DND-41 (cell line): Measurements from ENCODE around the gene NLRP9.

Experiments
- ATAC-seq: fragments of 200-7000 bp; cut with Tn5 transposase; 3 replicates; pipeline ENCODE4 v1.9.1; 2021; ENCODE audit warnings: low read depth; ENCODE audit not compliant: insufficient read depth
- DNase-seq: peaks from one replicate; pipeline ENCODE4 v3.0.0-alpha.2; 2020
- H2AFZ ChIP-seq: 2 replicates; pipeline ENCODE4 v1.6.0; 2012; ENCODE audit warnings: low read depth, low read length
- H3K27ac ChIP-seq: 2 replicates; pipeline ENCODE4 v1.5.1; 2012; ENCODE audit warnings: low read length, inconsistent platforms
- H3K27me3 ChIP-seq: fragments of 200-600 bp; sonication (generic); 2 replicates; pipeline ENCODE4 v1.6.0; 2012; ENCODE audit warnings: low read length, mild to moderate bottlenecking, inconsistent platforms; ENCODE audit not compliant: insufficient read depth, poor library complexity
- H3K36me3 ChIP-seq: 2 replicates; pipeline ENCODE4 v1.5.1; 2012; ENCODE audit warnings: low read length, inconsistent platforms; ENCODE audit not compliant: insufficient read depth
- H3K4me1 ChIP-seq: 2 replicates; pipeline ENCODE4 v1.5.1; 2012; ENCODE audit warnings: mild to moderate bottlenecking, low read length; ENCODE audit not compliant: insufficient read depth
- H3K4me2 ChIP-seq: 2 replicates; pipeline ENCODE4 v1.6.0; 2012; ENCODE audit warnings: mild to moderate bottlenecking, moderate library complexity, low read length, inconsistent platforms; ENCODE audit not compliant: insufficient read depth
- H3K4me3 ChIP-seq, 2 experiments: fragments of 200-600 bp in 1 of 2; shearing (Covaris generic) in 1 of 2; 2 replicates each; pipeline ENCODE4 v1.5.1; 2012 to 2016; ENCODE audit warnings: inconsistent platforms in 2 of 2, low read length in 2 of 2, mild to moderate bottlenecking in 2 of 2, low read depth in 1 of 2, moderate library complexity in 1 of 2
- H3K79me2 ChIP-seq: 2 replicates; pipeline ENCODE4 v1.6.0; 2012; ENCODE audit warnings: low read length, inconsistent platforms; ENCODE audit not compliant: insufficient read depth
- H3K9ac ChIP-seq: 2 replicates; pipeline ENCODE4 v1.6.0; 2012; ENCODE audit warnings: low read depth, mild to moderate bottlenecking, inconsistent platforms, low read length, moderate library complexity
- H3K9me3 ChIP-seq: 2 replicates; pipeline ENCODE4 v1.5.1; 2012; ENCODE audit warnings: low read length, moderate library complexity, mild to moderate bottlenecking, inconsistent platforms; ENCODE audit not compliant: insufficient read depth, severe bottlenecking
- H4K20me1 ChIP-seq: 2 replicates; pipeline ENCODE4 v1.6.0; 2012; ENCODE audit warnings: low read length; ENCODE audit not compliant: insufficient read depth
- EZH2 ChIP-seq: IDR thresholded peaks from 3 replicates; pipeline ENCODE4 v1.6.1; 2012; ENCODE audit warnings: borderline replicate concordance, low read depth, mild to moderate bottlenecking, moderate library complexity, low read length, inconsistent platforms; ENCODE audit not compliant: severe bottlenecking
- TF ChIP-seq, protein P1 (sequence below): IDR thresholded peaks from 2 replicates; pipeline ENCODE4 v1.5.1; 2012; ENCODE audit warnings: borderline replicate concordance, low read length, moderate library complexity, mild to moderate bottlenecking; ENCODE audit not compliant: poor library complexity, severe bottlenecking; ENCODE audit errors: extremely low read depth

The NLRP9 gene

GRCh38 chr19:55688422-55689218 lies 49.6 kb downstream of the NLRP9 start:
- no peaks in the 10 kb centered on the region for H3K4me1 ChIP-seq
- peaks cover 96% of the 10 kb centered on the region for H3K36me3 ChIP-seq
- H3K27me3 ChIP-seq = no peaks in the 10 kb centered on the region
- H3K4me2 ChIP-seq = no peak overlapping the region
- no peak overlapping the region for H3K4me3 ChIP-seq
- no peak overlapping the region for H3K9ac ChIP-seq
- peaks cover 32% of the 10 kb centered on the region for H3K79me2 ChIP-seq
- DNase-seq (no peak), ATAC-seq (peak; percentile 24)
- H3K27ac ChIP-seq = no peak overlapping the region
- H3K9me3 ChIP-seq = no peaks in the 10 kb centered on the region
- TF ChIP-seq, protein P1, sequence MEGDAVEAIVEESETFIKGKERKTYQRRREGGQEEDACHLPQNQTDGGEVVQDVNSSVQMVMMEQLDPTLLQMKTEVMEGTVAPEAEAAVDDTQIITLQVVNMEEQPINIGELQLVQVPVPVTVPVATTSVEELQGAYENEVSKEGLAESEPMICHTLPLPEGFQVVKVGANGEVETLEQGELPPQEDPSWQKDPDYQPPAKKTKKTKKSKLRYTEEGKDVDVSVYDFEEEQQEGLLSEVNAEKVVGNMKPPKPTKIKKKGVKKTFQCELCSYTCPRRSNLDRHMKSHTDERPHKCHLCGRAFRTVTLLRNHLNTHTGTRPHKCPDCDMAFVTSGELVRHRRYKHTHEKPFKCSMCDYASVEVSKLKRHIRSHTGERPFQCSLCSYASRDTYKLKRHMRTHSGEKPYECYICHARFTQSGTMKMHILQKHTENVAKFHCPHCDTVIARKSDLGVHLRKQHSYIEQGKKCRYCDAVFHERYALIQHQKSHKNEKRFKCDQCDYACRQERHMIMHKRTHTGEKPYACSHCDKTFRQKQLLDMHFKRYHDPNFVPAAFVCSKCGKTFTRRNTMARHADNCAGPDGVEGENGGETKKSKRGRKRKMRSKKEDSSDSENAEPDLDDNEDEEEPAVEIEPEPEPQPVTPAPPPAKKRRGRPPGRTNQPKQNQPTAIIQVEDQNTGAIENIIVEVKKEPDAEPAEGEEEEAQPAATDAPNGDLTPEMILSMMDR = no peak
- no peak for TF ChIP-seq EZH2
- no peak overlapping the region for H2AFZ ChIP-seq
- peaks cover 69% of the 10 kb centered on the region for H4K20me1 ChIP-seq

GRCh38 chr19:55687281-55688201 lies 50.7 kb downstream of the NLRP9 start:
- no peaks in the 10 kb centered on the region for H3K27me3 ChIP-seq
- peaks cover 89% of the 10 kb centered on the region for H3K36me3 ChIP-seq
- no peak overlapping the region for H3K4me3 ChIP-seq
- ATAC-seq (no peak), DNase-seq (no peak)
- no peaks in the 10 kb centered on the region for H3K9me3 ChIP-seq
- H4K20me1 ChIP-seq = peaks cover 73% of the 10 kb centered on the region
- no peak overlapping the region for H3K27ac ChIP-seq
- peaks cover 37% of the 10 kb centered on the region for H3K79me2 ChIP-seq
- TF ChIP-seq, protein P1 = no peak
- no peak for TF ChIP-seq EZH2
- no peak overlapping the region for H2AFZ ChIP-seq
- no peaks in the 10 kb centered on the region for H3K4me1 ChIP-seq
- H3K4me2 ChIP-seq = no peak overlapping the region
- H3K9ac ChIP-seq = no peak overlapping the region

GRCh38 chr19:55686311-55687050 lies 51.7 kb downstream of the NLRP9 start:
- Histone ChIP-seq H3K79me2 (peaks cover 47% of the 10 kb centered on the region), H3K36me3 (peaks cover 90% of the 10 kb centered on the region), H4K20me1 (peaks cover 67% of the 10 kb centered on the region), H3K27ac (no peak overlapping the region), H3K27me3 (no peaks in the 10 kb centered on the region), H2AFZ (no peak overlapping the region), H3K4me3 (no peak overlapping the region), H3K9ac (no peak overlapping the region), H3K4me1 (no peaks in the 10 kb centered on the region), H3K4me2 (no peak overlapping the region), H3K9me3 (no peaks in the 10 kb centered on the region)
- ATAC-seq = no peak
- no peak for TF ChIP-seq EZH2
- TF ChIP-seq, protein P1 = no peak
- no peak for DNase-seq
